ENCODE data around the gene RTN4RL2. TPM values are rescaled to one million over a fixed set of nuclear protein-coding genes. Genes with fewer than 3 reads are reported as not detected.

Gene RTN4RL2
- total and polyA plus RNA-seq, 10 of the 15 experiments (the other 5 are each of a cell fraction or from before 2014, with no cell fraction given), result 0.14 to 1.1 (median 0.52) TPM; not detected in 4

GRCh38 chr11:57461841-57462489 lies 1.6 kb downstream of the RTN4RL2 start:
- DNase-seq (ENCODE audit: low read depth, low spot score), result no peak
- Histone ChIP-seq H3K36me3 (ENCODE audit: control insufficient read depth in 2 of 2, insufficient read depth in 2 of 2, low read length in 1 of 2) (no peaks in the 10 kb centered on the region), H3K4me1 (ENCODE audit: control insufficient read depth, insufficient read depth, low read length) (peaks cover 20% of the 10 kb centered on the region), H4K20me1 (ENCODE audit: control insufficient read depth, insufficient read depth) (0 out of 2 replicates have a peak, but pooled peaks cover 2% of the 10 kb centered on the region), H3K9me3 (replicated peaks; ENCODE audit: control insufficient read depth, insufficient read depth, low read length) (no peaks in the 10 kb centered on the region), H3K4me2 (ENCODE audit: control insufficient read depth, insufficient read depth) (no peak overlapping the region), H3K79me2 (ENCODE audit: control insufficient read depth, insufficient read depth, low read length) (no peaks in the 10 kb centered on the region), H3K9ac (ENCODE audit: control insufficient read depth, insufficient read depth, low read length) (no peak overlapping the region), H3K4me3 (no peak overlapping the region), H3K27ac (ENCODE audit: control insufficient read depth, insufficient read depth) (no peak overlapping the region), H2AFZ (ENCODE audit: control insufficient read depth, low read depth, low read length) (no peak overlapping the region), H3K27me3 (replicated peaks in 1 of 2; ENCODE audit: control insufficient read depth in 2 of 2, insufficient read depth in 2 of 2, low read length in 1 of 2) (peaks cover 5 to 10% of the 10 kb centered on the region in 2 experiments)
- 72% methylated on average over 15 of the region's 16 CpGs for WGBS (ENCODE audit: insufficient coverage, insufficient replicate concordance, low lambda C conversion rate, missing lambda C conversion rate)
- no peak for ATAC-seq
- ChIA-PET SMC1A (ENCODE audit: uncharacterized antibody, unreplicated experiment) (no interaction called here), POLR2A (no interaction called here), RAD21 (ENCODE audit: unreplicated experiment) (interaction anchor here (0.6 to 2.8 kb wide), 2 partner anchors 21 to 32 kb away, joined by 3 to 10 read pairs; no protein-coding TSS in a partner anchor), CTCF (interaction anchor here (3.1 to 9.4 kb wide), 3 partner anchors 12 to 179 kb away, joined by 29 to 321 read pairs (median 106); no protein-coding TSS in a partner anchor)
- BruUV-seq (replicated peaks), result no TSS peak
- in situ Hi-C loops (cut with MboI) (no loop called here), intact Hi-C loops (cut with micrococcal nuclease; ENCODE audit: unreplicated experiment) (no loop called here)
- FAIRE-seq, result no peak
- TF ChIP-seq, protein P1, sequence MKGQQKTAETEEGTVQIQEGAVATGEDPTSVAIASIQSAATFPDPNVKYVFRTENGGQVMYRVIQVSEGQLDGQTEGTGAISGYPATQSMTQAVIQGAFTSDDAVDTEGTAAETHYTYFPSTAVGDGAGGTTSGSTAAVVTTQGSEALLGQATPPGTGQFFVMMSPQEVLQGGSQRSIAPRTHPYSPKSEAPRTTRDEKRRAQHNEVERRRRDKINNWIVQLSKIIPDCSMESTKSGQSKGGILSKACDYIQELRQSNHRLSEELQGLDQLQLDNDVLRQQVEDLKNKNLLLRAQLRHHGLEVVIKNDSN (IDR thresholded peaks at IDR 0.05; ENCODE audit: borderline replicate concordance, extremely low read length, insufficient read depth, low read depth, low read length), result no peak
- TF ChIP-seq RELA (IDR thresholded peaks at IDR 0.05; ENCODE audit: borderline replicate concordance, partially characterized antibody) (no peak), MEF2B (IDR thresholded peaks at IDR 0.05; ENCODE audit: partially characterized antibody, poor library complexity, severe bottlenecking) (no peak), IKZF2 (IDR thresholded peaks at IDR 0.05) (no peak), ETV6 (conservative IDR thresholded peaks at IDR 0.05 in 1 of 2, IDR thresholded peaks at IDR 0.05 in 1 of 2; ENCODE audit: borderline replicate concordance in 1 of 2, low read depth in 1 of 2) (no peak), HSF1 (IDR thresholded peaks at IDR 0.05; ENCODE audit: low read depth, low read length) (no peak), SMAD1 (IDR thresholded peaks at IDR 0.05; ENCODE audit: low read depth, partially characterized antibody) (no peak)

Data from GM12878 (cell line).